ENCODE results near the gene SLC7A8. TPM values are rescaled to one million over a fixed set of nuclear protein-coding genes. Genes with fewer than 3 reads are reported as not detected.

SLC7A8 gene
- total RNA-seq, 1 experiment from 2014 or later = 0.90 TPM

DNA sequence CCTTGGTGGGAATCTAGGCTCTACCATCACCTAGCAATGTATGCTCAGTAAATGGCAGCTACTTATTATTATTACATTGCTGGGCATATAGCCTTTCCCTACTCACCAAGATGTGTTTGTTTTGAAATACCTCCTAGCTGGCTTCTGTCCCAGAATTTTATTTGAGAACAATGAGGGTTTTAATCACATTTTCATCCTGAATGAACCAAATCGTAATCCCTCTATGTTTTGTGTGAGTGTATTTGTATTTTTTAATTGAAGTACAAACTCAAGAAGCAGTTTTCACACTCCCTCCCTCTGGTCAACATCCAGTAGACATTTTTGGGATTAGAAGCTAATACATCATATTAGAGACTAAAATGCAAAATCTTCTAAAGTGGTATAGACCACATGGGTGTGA, 7.6 kb downstream of the SLC7A8 start:
- Histone ChIP-seq H3K9me3 (ENCODE audit: control insufficient read depth, insufficient read depth, low read depth, low read length) (no peaks in the 10 kb centered on the region), H3K4me3 (ENCODE audit: low read depth in 2 of 2, low read length in 2 of 2) (no peak overlapping the region), H3K4me1 (ENCODE audit: control insufficient read depth, insufficient read depth, low read length) (no peaks in the 10 kb centered on the region; the same call in 1 of the 2 replicates), H3K27me3 (ENCODE audit: control insufficient read depth, insufficient read depth, low read length) (peaks cover 2% of the 10 kb centered on the region), H3K36me3 (ENCODE audit: control insufficient read depth, insufficient read depth, low read length) (no peaks in the 10 kb centered on the region), H3K27ac (ENCODE audit: low read length) (no peak overlapping the region)
- intact Hi-C loops (cut with micrococcal nuclease; ENCODE audit: unreplicated experiment) = no loop called here
- in situ Hi-C loops (cut with HindIII; ENCODE audit: low pct_unique_long_range_greater_than_20kb, low sequenced_read_pairs) = no loop called here
- ATAC-seq (no peak), DNase-seq (ENCODE audit: low read depth, low spot score) (no peak)
- no TSS peak for BruUV-seq (replicated peaks)
- ChIA-PET CTCF (interaction anchor here (0.5 to 0.9 kb wide), 2 partner anchors 45 to 55 kb away, joined by 3 read pairs; no protein-coding TSS in a partner anchor), POLR2A (interaction anchor here (0.6 kb wide), 1 partner anchor 146 kb away, joined by 3 read pairs; no protein-coding TSS in a partner anchor)
- no peak for TF ChIP-seq POLR2AphosphoS5 (IDR thresholded peaks at IDR 0.05; ENCODE audit: low read depth, low read length)
- TF ChIP-seq CTCF (IDR thresholded peaks at IDR 0.05) = no peak
- no peak for TF ChIP-seq REST (IDR thresholded peaks at IDR 0.05; ENCODE audit: insufficient read depth in 1 of 2, low read depth in 2 of 2, low read length in 1 of 2)
- no peak for TF ChIP-seq TCF7L2 (IDR thresholded peaks at IDR 0.05; ENCODE audit: low read depth, low read length)
- TF ChIP-seq SIN3A (IDR thresholded peaks at IDR 0.05; ENCODE audit: borderline replicate concordance, insufficient read depth, low read depth, low read length) = no peak

DNA sequence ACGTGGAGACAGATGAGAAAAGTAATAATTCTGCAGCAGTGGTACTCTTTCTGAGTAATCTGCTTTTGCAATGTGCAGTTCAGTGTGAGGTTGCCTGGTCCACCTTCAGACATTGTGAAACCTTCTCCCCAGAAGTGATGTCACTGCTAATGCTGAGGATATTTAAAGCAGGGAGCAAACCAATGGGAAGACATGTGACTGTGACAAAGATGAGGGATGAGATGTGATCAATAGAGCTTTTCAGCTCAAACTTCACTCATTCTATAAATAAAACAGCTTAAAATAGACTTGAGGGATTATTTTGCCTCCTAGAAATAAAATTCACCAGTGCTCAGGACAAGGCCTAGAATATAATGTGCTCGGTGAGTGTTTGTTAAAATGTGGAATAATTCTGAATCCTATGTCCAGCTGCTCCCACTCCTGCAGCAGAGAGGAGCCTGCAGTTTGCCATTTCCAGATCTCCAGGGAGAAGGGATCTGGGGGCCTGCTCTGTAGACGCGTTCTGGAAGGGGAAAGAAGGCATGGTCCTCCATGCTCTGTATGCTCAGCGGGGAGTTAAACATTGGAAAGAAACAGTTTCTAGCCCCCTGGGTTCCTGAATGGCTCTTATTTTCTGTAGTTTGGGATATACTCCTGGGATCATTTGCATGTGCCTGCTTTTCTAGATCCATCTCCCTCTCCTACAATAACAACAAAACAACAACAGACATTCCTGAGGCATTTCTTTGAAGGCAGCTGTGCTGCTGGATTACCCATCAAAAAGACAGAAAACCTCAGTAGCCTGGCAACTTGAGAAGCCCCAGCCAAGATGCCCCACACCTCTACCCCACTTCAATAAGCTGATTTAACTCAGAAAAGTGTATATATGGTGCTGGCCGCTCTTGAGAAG, 8.9 kb downstream of the SLC7A8 start:
- ATAC-seq = no peak
- no TSS peak for BruUV-seq (replicated peaks)
- H3K9me3 ChIP-seq (ENCODE audit: control insufficient read depth, insufficient read depth, low read depth, low read length) = no peaks in the 10 kb centered on the region
- in situ Hi-C loops (cut with HindIII; ENCODE audit: low pct_unique_long_range_greater_than_20kb, low sequenced_read_pairs) (no loop called here), intact Hi-C loops (cut with micrococcal nuclease; ENCODE audit: unreplicated experiment) (no loop called here)
- H3K27ac ChIP-seq (ENCODE audit: low read length) = no peak overlapping the region
- no peak for DNase-seq (ENCODE audit: low read depth, low spot score)
- H3K4me1 ChIP-seq (ENCODE audit: control insufficient read depth, insufficient read depth, low read length) = no peaks in the 10 kb centered on the region; the same call in 1 of the 2 replicates
- no peak overlapping the region for H3K4me3 ChIP-seq (ENCODE audit: low read depth in 2 of 2, low read length in 2 of 2)
- TF ChIP-seq SIN3A (IDR thresholded peaks at IDR 0.05; ENCODE audit: borderline replicate concordance, insufficient read depth, low read depth, low read length) = no peak
- TF ChIP-seq CTCF (IDR thresholded peaks at IDR 0.05) = no peak
- no peak for TF ChIP-seq REST (IDR thresholded peaks at IDR 0.05; ENCODE audit: insufficient read depth in 1 of 2, low read depth in 2 of 2, low read length in 1 of 2)
- no peak for TF ChIP-seq POLR2AphosphoS5 (IDR thresholded peaks at IDR 0.05; ENCODE audit: low read depth, low read length)
- TF ChIP-seq TCF7L2 (IDR thresholded peaks at IDR 0.05; ENCODE audit: low read depth, low read length) = no peak
- no peaks in the 10 kb centered on the region for H3K36me3 ChIP-seq (ENCODE audit: control insufficient read depth, insufficient read depth, low read length)
- ChIA-PET POLR2A (interaction anchor here (1.2 kb wide), 1 partner anchor 15 kb away, joined by 4 read pairs; no protein-coding TSS in a partner anchor), CTCF (interaction anchor here (0.6 kb wide), 1 partner anchor 54 kb away, joined by 3 read pairs; no protein-coding TSS in a partner anchor)
- H3K27me3 ChIP-seq (ENCODE audit: control insufficient read depth, insufficient read depth, low read length) = peaks cover 2% of the 10 kb centered on the region
